Mucosa of stomach (tissue), 1 donor: Measurements from ENCODE around the gene RYR2.
"Not testable (repeated sequence)": the region's sequence is repeated elsewhere in the genome, so short reads cannot be mapped to it uniquely, and the experiment has no call there.

Experiments used
- H3K27me3 ChIP-seq: one replicate; pipeline ENCODE4 v1.7.0; 2013; ENCODE audit warnings: mild to moderate bottlenecking, low read length; ENCODE audit not compliant: control insufficient read depth, insufficient read depth
- H3K36me3 ChIP-seq: one replicate; pipeline ENCODE4 v1.7.0; 2013; ENCODE audit warnings: low read length; ENCODE audit not compliant: control insufficient read depth, insufficient read depth
- H3K4me1 ChIP-seq: one replicate; pipeline ENCODE4 v1.7.0; 2013; ENCODE audit warnings: mild to moderate bottlenecking, low read length; ENCODE audit not compliant: control insufficient read depth, insufficient read depth
- H3K4me3 ChIP-seq: one replicate; pipeline ENCODE4 v1.7.0; 2013; ENCODE audit warnings: low read length
- H3K9ac ChIP-seq: one replicate; pipeline ENCODE4 v1.7.0; 2013; ENCODE audit warnings: mild to moderate bottlenecking, low read length, moderate library complexity
- H3K9me3 ChIP-seq: one replicate; pipeline ENCODE4 v1.7.0; 2013; ENCODE audit warnings: mild to moderate bottlenecking, low read length, moderate library complexity; ENCODE audit not compliant: control insufficient read depth
- donor health status: Pancreatic carcinoma.

RYR2 gene

GRCh38 chr1:237353918-237354317, 311.9 kb downstream of the RYR2 start:
- H3K9me3 ChIP-seq: no peaks in the 10 kb centered on the region
- no peaks in the 10 kb centered on the region for H3K4me1 ChIP-seq
- no peaks in the 10 kb centered on the region for H3K27me3 ChIP-seq
- H3K9ac ChIP-seq: no peak overlapping the region
- H3K4me3 ChIP-seq: no peak overlapping the region
- no peaks in the 10 kb centered on the region for H3K36me3 ChIP-seq

GRCh38 chr1:237355022-237355421, 313.0 kb downstream of the RYR2 start:
- no peaks in the 10 kb centered on the region for H3K9me3 ChIP-seq
- H3K4me1 ChIP-seq: no peaks in the 10 kb centered on the region
- no peaks in the 10 kb centered on the region for H3K36me3 ChIP-seq
- H3K27me3 ChIP-seq: no peaks in the 10 kb centered on the region
- no peak overlapping the region for H3K4me3 ChIP-seq
- no peak overlapping the region for H3K9ac ChIP-seq

GRCh38 chr1:237358555-237358954, 316.6 kb downstream of the RYR2 start:
- H3K9me3 ChIP-seq: no peaks in the 10 kb centered on the region
- no peaks in the 10 kb centered on the region for H3K36me3 ChIP-seq
- no peak overlapping the region for H3K4me3 ChIP-seq
- H3K9ac ChIP-seq: no peak overlapping the region
- no peaks in the 10 kb centered on the region for H3K4me1 ChIP-seq
- H3K27me3 ChIP-seq: no peaks in the 10 kb centered on the region

GRCh38 chr1:237367758-237368157, 325.8 kb downstream of the RYR2 start:
- Histone ChIP-seq H3K4me1 (no peaks in the 10 kb centered on the region), H3K36me3 (no peaks in the 10 kb centered on the region), H3K9me3 (no peaks in the 10 kb centered on the region), H3K27me3 (no peaks in the 10 kb centered on the region), H3K4me3 (no peak overlapping the region), H3K9ac (no peak overlapping the region)

DNA sequence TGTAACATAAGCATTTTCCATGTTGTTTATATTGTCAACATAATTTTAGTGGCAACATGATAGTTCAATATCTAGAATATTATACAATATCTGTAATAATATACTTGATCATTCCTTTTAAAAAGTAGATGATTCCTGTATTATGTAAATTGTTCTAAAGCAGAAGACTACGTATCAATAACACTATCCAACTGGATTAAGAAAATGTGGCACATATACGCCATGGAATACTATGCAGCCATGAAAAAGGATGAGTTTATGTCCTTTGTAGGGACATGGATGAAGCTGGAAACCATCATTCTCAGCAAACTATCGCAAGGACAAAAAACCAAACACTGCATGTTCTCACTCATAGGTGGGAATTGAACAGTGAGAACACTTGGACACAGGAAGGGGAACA, 329.5 kb downstream of the RYR2 start:
- H3K4me3 ChIP-seq, H3K36me3 ChIP-seq, H3K9ac ChIP-seq, H3K27me3 ChIP-seq, H3K4me1 ChIP-seq, H3K9me3 ChIP-seq: not testable (repeated sequence)

GRCh38 chr1:237383791-237384190, 341.8 kb downstream of the RYR2 start:
- no peak overlapping the region for H3K9ac ChIP-seq
- no peaks in the 10 kb centered on the region for H3K4me1 ChIP-seq
- H3K4me3 ChIP-seq: no peak overlapping the region
- no peaks in the 10 kb centered on the region for H3K27me3 ChIP-seq
- H3K36me3 ChIP-seq: no peaks in the 10 kb centered on the region
- H3K9me3 ChIP-seq: no peaks in the 10 kb centered on the region

DNA sequence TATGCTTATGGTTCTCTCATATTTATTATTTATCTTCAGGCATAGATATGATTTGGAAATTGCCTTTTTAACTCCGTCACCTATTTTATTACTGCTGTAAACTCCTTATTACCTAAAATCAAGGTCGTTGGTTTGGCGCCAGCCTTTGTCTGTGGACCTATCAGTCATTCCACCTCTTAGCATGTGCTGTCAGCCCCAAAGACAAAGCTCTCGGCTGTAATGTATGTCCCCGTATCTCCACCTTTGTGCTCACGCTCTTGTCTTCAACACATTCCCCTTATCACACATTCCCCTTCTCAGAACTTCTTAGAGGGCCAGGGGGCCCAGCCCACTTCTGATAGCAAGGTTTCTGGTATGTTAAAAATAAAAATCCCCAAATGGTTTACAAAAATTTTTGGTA, 342.2 kb downstream of the RYR2 start:
- H3K9me3 ChIP-seq: no peaks in the 10 kb centered on the region
- H3K27me3 ChIP-seq: no peaks in the 10 kb centered on the region
- no peak overlapping the region for H3K4me3 ChIP-seq
- no peaks in the 10 kb centered on the region for H3K4me1 ChIP-seq
- no peak overlapping the region for H3K9ac ChIP-seq
- no peaks in the 10 kb centered on the region for H3K36me3 ChIP-seq

DNA sequence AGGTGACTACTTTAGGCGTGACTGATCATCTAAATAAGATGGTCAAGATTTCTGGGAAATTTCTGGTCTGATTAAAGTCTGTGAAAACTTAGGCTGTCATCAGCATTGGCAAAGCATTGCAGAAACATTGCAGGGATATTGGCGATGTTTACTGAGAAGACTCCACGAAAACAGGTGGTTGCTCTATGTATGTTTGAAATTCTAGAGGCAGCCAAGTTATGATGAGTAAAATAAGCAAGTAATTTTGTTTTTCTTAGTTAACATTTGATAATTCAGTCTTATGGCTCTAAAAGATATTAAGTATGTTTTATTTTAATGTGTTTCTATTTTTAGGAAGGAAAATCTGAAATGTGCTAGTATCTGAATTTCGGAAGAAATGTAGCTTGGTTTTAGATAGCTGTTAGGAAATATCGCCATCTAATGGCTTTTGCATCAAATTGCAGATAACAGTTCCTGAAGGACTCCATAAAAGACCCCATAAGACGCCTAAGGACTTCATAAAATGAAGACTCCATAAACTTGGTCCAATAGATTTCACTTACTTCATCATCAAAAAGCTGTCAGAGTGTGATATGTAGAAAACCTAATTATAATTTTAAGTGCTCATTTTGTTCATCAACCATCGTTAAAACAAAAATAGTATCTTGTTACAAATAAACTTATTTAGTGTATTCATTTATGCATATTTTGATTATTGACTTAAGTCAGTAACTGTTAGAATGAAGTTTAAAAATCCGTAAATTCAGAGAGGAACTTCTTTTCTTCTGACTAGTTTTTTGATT, 344.6 kb downstream of the RYR2 start:
- H3K4me1 ChIP-seq: no peaks in the 10 kb centered on the region
- no peak overlapping the region for H3K9ac ChIP-seq
- no peak overlapping the region for H3K4me3 ChIP-seq
- H3K36me3 ChIP-seq: no peaks in the 10 kb centered on the region
- no peaks in the 10 kb centered on the region for H3K27me3 ChIP-seq
- H3K9me3 ChIP-seq: no peaks in the 10 kb centered on the region

GRCh38 chr1:237387144-237387505, 345.1 kb downstream of the RYR2 start:
- H3K27me3 ChIP-seq: no peaks in the 10 kb centered on the region
- no peak overlapping the region for H3K4me3 ChIP-seq
- no peaks in the 10 kb centered on the region for H3K36me3 ChIP-seq
- no peak overlapping the region for H3K9ac ChIP-seq
- H3K4me1 ChIP-seq: no peaks in the 10 kb centered on the region
- no peaks in the 10 kb centered on the region for H3K9me3 ChIP-seq

GRCh38 chr1:237390823-237391222, 348.8 kb downstream of the RYR2 start:
- H3K9me3 ChIP-seq: no peaks in the 10 kb centered on the region
- no peaks in the 10 kb centered on the region for H3K36me3 ChIP-seq
- no peaks in the 10 kb centered on the region for H3K4me1 ChIP-seq
- no peak overlapping the region for H3K9ac ChIP-seq
- H3K27me3 ChIP-seq: no peaks in the 10 kb centered on the region
- no peak overlapping the region for H3K4me3 ChIP-seq

- Histone ChIP-seq H3K4me1 (no peaks in the 10 kb centered on the region), H3K9ac (no peak overlapping the region), H3K27me3 (no peaks in the 10 kb centered on the region), H3K9me3 (no peaks in the 10 kb centered on the region), H3K4me3 (no peak overlapping the region), H3K36me3 (no peaks in the 10 kb centered on the region)
These were observed 351.6 kb downstream of the RYR2 start for GRCh38 chr1:237393632-237394031.

- H3K4me3 ChIP-seq: no peak overlapping the region
- H3K9ac ChIP-seq: no peak overlapping the region
- no peaks in the 10 kb centered on the region for H3K9me3 ChIP-seq
- no peaks in the 10 kb centered on the region for H3K4me1 ChIP-seq
- H3K36me3 ChIP-seq: no peaks in the 10 kb centered on the region
- no peaks in the 10 kb centered on the region for H3K27me3 ChIP-seq
These were observed 352.3 kb downstream of the RYR2 start for GRCh38 chr1:237394281-237394680.

DNA sequence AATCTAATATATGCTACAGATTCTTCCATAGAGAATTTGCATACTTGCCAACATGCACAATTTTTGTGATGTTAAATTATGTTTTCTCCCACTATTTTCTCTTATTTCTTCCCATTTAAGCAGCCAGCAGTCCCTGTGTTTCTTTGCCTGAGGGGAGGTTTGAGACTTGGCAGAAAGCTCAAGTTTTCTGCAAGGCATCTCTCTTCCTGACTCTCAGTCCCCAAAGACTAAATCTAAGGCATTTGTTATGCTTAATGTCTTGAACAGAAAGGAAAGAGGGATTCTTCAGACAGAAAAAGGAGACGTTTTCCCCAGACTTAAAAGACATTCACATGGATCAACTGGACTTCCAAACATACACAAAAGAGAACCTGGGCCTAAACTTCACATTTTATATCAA, 354.4 kb downstream of the RYR2 start:
- H3K4me3 ChIP-seq: no peak overlapping the region
- no peaks in the 10 kb centered on the region for H3K9me3 ChIP-seq
- H3K27me3 ChIP-seq: no peaks in the 10 kb centered on the region
- H3K4me1 ChIP-seq: no peaks in the 10 kb centered on the region
- H3K9ac ChIP-seq: no peak overlapping the region
- no peaks in the 10 kb centered on the region for H3K36me3 ChIP-seq
